Ascending aorta (tissue), 2 donors: ENCODE data around the gene RIMKLB. TPM values are rescaled to one million over a fixed set of nuclear protein-coding genes. Genes with fewer than 3 reads are reported as not detected.
"Not testable (repeated sequence)": the region's sequence is repeated elsewhere in the genome, so short reads cannot be mapped to it uniquely, and the experiment has no call there.

Experiments used
- DNase-seq, 2 donors: peaks; one replicate each; pipeline ENCODE4 v3.0.0-alpha.2; 2019; ENCODE audit warnings: low spot score in 2 of 2
- H3K27ac ChIP-seq, 2 donors: fragments of 200-600 bp; sonication (generic); one replicate each; pipeline ENCODE4 v1.5.1; 2016 to 2017; ENCODE audit warnings: mild to moderate bottlenecking in 1 of 2
- H3K27me3 ChIP-seq: fragments of 200-600 bp; sonication (generic); one replicate; pipeline ENCODE4 v1.5.1; 2017
- H3K36me3 ChIP-seq, 2 donors: fragments of 200-600 bp; sonication (generic); one replicate each; pipeline ENCODE4 v1.5.1; 2016
- H3K4me1 ChIP-seq, 2 donors: fragments of 200-600 bp; sonication (generic); one replicate each; pipeline ENCODE4 v1.5.1; 2016 to 2017; ENCODE audit warnings: mild to moderate bottlenecking in 1 of 2
- H3K4me3 ChIP-seq, 2 donors: fragments of 200-600 bp; sonication (generic); one replicate each; pipeline ENCODE4 v1.5.1; 2016 to 2017; ENCODE audit warnings: mild to moderate bottlenecking in 1 of 2
- H3K9me3 ChIP-seq, 2 donors: fragments of 200-600 bp; sonication (generic); one replicate each; pipeline ENCODE4 v1.5.1; 2016
- intact Hi-C: fragments of 100-400 bp; cut with DNase I; formaldehyde crosslinking; loops from one replicate; pipeline ENCODE4 v1.15.1; 2023
- total RNA-seq: library from RNA; depleted of rRNA; stranded (reverse); fragments of >200 nt; gene quantifications from one replicate; pipeline ENCODE4 v1.1.0, GENCODE V29; 2016
- TF ChIP-seq, protein P1 (sequence below), 3 experiments: fragments of 200-600 bp in 2 of 3; fragments of 450-650 bp in 1 of 3; sonication (generic) in 2 of 3; IDR thresholded peaks; one replicate each; pipeline ENCODE4 v1.5.1; 2016 to 2019; ENCODE audit warnings: antibody characterized with exemption in 3 of 3, mild to moderate bottlenecking in 1 of 3, moderate library complexity in 1 of 3

Gene RIMKLB
- total RNA-seq, 1 donor from 2014 or later = 26.0 TPM

GRCh38 chr12:8746046-8746445 lies 48.3 kb downstream of the RIMKLB start:
- H3K9me3 ChIP-seq = no peaks in the 10 kb centered on the region
- no peak for DNase-seq
- peaks cover 0 to 19% of the 10 kb centered on the region in 2 donors for H3K4me1 ChIP-seq
- peak overlapping the region in 1 of 2 donors; percentile 52 for H3K27ac ChIP-seq
- no peaks in the 10 kb centered on the region for H3K27me3 ChIP-seq
- peaks cover 0 to 8% of the 10 kb centered on the region in 2 donors for H3K36me3 ChIP-seq
- TF ChIP-seq, protein P1, sequence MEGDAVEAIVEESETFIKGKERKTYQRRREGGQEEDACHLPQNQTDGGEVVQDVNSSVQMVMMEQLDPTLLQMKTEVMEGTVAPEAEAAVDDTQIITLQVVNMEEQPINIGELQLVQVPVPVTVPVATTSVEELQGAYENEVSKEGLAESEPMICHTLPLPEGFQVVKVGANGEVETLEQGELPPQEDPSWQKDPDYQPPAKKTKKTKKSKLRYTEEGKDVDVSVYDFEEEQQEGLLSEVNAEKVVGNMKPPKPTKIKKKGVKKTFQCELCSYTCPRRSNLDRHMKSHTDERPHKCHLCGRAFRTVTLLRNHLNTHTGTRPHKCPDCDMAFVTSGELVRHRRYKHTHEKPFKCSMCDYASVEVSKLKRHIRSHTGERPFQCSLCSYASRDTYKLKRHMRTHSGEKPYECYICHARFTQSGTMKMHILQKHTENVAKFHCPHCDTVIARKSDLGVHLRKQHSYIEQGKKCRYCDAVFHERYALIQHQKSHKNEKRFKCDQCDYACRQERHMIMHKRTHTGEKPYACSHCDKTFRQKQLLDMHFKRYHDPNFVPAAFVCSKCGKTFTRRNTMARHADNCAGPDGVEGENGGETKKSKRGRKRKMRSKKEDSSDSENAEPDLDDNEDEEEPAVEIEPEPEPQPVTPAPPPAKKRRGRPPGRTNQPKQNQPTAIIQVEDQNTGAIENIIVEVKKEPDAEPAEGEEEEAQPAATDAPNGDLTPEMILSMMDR (IDR thresholded peaks at IDR 0.05) = no peak
- H3K4me3 ChIP-seq = no peak overlapping the region
- intact Hi-C loops = no loop called here

GRCh38 chr12:8760076-8760475 lies 62.3 kb downstream of the RIMKLB start:
- peaks cover 15 to 27% of the 10 kb centered on the region in 2 donors for H3K36me3 ChIP-seq
- H3K27me3 ChIP-seq, H3K9me3 ChIP-seq, H3K27ac ChIP-seq, intact Hi-C loops, DNase-seq, H3K4me3 ChIP-seq: not testable (repeated sequence)
- peaks cover 0 to 10% of the 10 kb centered on the region in 2 donors for H3K4me1 ChIP-seq

GRCh38 chr12:8762701-8763100 lies 64.9 kb downstream of the RIMKLB start:
- DNase-seq, intact Hi-C loops, H3K27me3 ChIP-seq, H3K9me3 ChIP-seq, H3K4me3 ChIP-seq, H3K27ac ChIP-seq: not testable (repeated sequence)
- peaks cover 6 to 16% of the 10 kb centered on the region in 2 donors for H3K36me3 ChIP-seq
- peaks cover 0 to 12% of the 10 kb centered on the region in 2 donors for H3K4me1 ChIP-seq

DNA sequence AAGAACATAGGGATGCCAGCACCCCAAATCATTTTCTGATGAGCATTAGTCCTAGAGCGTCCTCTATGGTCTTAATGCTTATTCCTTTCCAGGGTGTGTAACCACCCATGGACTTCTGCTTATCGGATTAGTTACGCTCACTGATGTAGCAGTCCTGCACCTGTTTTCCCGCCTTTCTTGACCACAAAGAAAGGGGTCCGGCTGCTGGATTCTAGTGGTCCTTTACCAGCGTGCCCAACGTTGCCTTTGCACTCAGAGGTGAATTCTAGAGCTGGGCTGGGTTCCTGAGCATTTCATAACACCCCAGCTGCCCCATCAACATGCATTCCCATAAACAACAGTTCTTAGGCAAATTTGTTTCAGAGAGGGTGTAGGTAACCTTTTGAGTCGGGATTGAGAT lies 68.3 kb downstream of the RIMKLB start:
- H3K27ac ChIP-seq, intact Hi-C loops, H3K9me3 ChIP-seq, H3K27me3 ChIP-seq, H3K4me3 ChIP-seq, DNase-seq: not testable (repeated sequence)
- Histone ChIP-seq H3K4me1 (peaks cover 0 to 15% of the 10 kb centered on the region in 2 donors), H3K36me3 (peaks cover 0 to 12% of the 10 kb centered on the region in 2 donors)

GRCh38 chr12:8770499-8770898 lies 72.7 kb downstream of the RIMKLB start:
- no peaks in the 10 kb centered on the region for H3K27me3 ChIP-seq
- H3K4me1 ChIP-seq = peaks cover 0 to 7% of the 10 kb centered on the region in 2 donors
- H3K9me3 ChIP-seq = no peaks in the 10 kb centered on the region
- H3K27ac ChIP-seq = peak overlapping the region in 1 of 2 donors; percentile 56
- intact Hi-C loops = no loop called here
- H3K36me3 ChIP-seq = peaks cover 0 to 12% of the 10 kb centered on the region in 2 donors
- no peak overlapping the region for H3K4me3 ChIP-seq
- no peak for DNase-seq
- TF ChIP-seq, protein P1 (IDR thresholded peaks at IDR 0.05) = no peak

DNA sequence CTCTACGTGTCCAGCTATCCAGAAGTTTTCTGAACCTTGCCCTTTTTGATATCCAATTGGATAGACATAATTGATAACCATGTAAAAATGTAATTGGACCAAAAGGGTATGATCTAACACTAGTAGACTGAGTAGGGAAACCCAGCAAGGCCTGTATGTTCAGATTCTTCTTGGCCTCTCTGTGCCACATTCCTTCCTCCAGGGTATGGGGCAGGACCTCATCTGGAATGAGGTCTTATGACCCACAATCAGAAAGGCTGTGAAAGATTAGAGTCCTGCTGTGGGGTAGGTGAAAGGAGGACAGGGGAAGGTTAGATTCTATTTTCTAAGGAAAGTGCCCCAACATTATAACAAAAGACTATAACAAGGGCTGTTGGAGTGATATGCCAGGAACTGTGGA lies 73.3 kb downstream of the RIMKLB start:
- H3K36me3 ChIP-seq = peaks cover 0 to 12% of the 10 kb centered on the region in 2 donors
- H3K27ac ChIP-seq = no peak overlapping the region

DNA sequence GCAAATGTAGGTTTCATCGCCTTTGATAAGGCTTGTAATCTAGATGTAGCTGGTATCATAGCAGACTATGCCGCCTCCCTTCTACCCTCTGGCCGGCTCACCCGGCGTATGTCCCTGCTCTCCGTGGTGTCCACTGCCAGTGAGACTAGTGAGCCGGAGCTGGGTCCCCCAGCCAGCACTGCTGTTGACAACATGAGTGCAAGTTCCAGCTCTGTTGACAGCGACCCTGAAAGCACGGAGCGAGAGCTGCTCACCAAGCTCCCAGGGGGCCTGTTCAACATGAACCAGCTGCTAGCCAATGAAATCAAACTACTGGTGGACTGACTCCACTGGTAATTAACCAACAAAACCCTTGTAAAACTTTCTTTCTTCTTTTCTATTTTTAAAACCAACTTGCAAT lies 75.7 kb downstream of the RIMKLB start:
- Histone ChIP-seq H3K9me3 (no peaks in the 10 kb centered on the region), H3K4me1 (peaks cover 0 to 10% of the 10 kb centered on the region in 2 donors), H3K27ac (peak overlapping the region; percentile 40 to 44), H3K4me3 (no peak overlapping the region), H3K27me3 (no peaks in the 10 kb centered on the region), H3K36me3 (no peaks in the 10 kb centered on the region)
- intact Hi-C loops = no loop called here
- no peak for DNase-seq
- TF ChIP-seq, protein P1 (IDR thresholded peaks at IDR 0.05) = no peak

More for the DNA sequence above, 73.3 kb downstream of the RIMKLB start:
- H3K27me3 ChIP-seq = no peaks in the 10 kb centered on the region
- TF ChIP-seq, protein P1 (IDR thresholded peaks at IDR 0.05) = no peak
- H3K4me1 ChIP-seq = peaks cover 0 to 7% of the 10 kb centered on the region in 2 donors
- intact Hi-C loops = no loop called here
- no peaks in the 10 kb centered on the region for H3K9me3 ChIP-seq
- no peak overlapping the region for H3K4me3 ChIP-seq
- no peak for DNase-seq
